ENCODE measurements around the gene SERTM1.

The SERTM1 gene

GRCh38 chr13:36673838-36674326 lies at the start of gene SERTM1:
TSS of gene SERTM1 (plus strand) at chr13:36674020. CDS start at chr13:36695079, 21,059 bp downstream.
- Mint-ChIP-seq H3K4me1 (peaks cover 5% of the 10 kb centered on the region), H3K27ac (no peak within 1 kb of the TSS), H3K9me3 (peaks cover 2% of the 10 kb centered on the region), H3K27me3 (peaks cover 27% of the 10 kb centered on the region), H3K36me3 (no peaks in the 10 kb centered on the region), H3K4me3 (no peak within 1 kb of the TSS)

- Mint-ChIP-seq H3K27me3 (peaks cover 1% of the 10 kb centered on the region), H3K36me3 (no peaks in the 10 kb centered on the region), H3K9me3 (no peaks in the 10 kb centered on the region), H3K4me3 (no peak overlapping the region), H3K27ac (no peak overlapping the region), H3K4me1 (no peaks in the 10 kb centered on the region)
Measured at GRCh38 chr13:36628377-36629056, 45.3 kb upstream of the SERTM1 start.

- H3K4me1 Mint-ChIP-seq: no peaks in the 10 kb centered on the region
- no peak overlapping the region for H3K27ac Mint-ChIP-seq
- H3K27me3 Mint-ChIP-seq: peaks cover 1% of the 10 kb centered on the region
- no peaks in the 10 kb centered on the region for H3K9me3 Mint-ChIP-seq
- H3K36me3 Mint-ChIP-seq: no peaks in the 10 kb centered on the region
- no peak overlapping the region for H3K4me3 Mint-ChIP-seq
Measured at GRCh38 chr13:36629057-36629385, 44.8 kb upstream of the SERTM1 start.

DNA sequence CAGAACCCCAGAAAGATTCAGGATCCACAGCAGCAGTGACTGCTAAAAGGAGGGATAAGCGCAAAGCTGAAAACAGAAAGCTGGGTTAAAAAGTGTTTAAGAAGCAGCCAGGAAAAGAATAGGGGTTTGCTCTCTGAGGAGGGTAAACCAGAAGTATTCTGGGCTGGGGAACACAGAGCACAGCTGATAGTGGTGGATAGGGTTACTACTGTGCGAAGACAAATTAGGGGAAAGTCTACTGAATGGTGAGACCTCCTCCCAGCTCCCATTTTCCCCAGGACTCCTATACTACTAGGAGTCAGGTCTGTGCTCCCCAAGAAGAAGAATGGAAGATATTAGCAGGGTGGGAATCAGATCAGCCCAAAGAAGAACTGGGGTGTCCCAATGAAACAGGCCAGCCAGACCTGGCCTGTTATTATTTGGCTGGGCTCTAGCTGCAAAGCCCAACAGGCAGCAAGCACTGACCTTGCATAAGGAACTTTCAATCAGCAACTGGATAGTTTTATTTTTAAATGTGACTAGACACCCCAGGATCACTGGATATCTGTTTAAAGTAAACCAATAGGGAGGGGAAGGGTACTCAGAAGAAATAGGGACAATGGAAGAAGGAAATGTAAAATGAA lies 43.5 kb upstream of the SERTM1 start:
- H3K27ac Mint-ChIP-seq: no peak overlapping the region
- peaks cover 1% of the 10 kb centered on the region for H3K27me3 Mint-ChIP-seq
- no peaks in the 10 kb centered on the region for H3K36me3 Mint-ChIP-seq
- no peak overlapping the region for H3K4me3 Mint-ChIP-seq
- no peaks in the 10 kb centered on the region for H3K9me3 Mint-ChIP-seq
- no peaks in the 10 kb centered on the region for H3K4me1 Mint-ChIP-seq

- H3K36me3 Mint-ChIP-seq: no peaks in the 10 kb centered on the region
- H3K4me3 Mint-ChIP-seq: no peak overlapping the region
- no peaks in the 10 kb centered on the region for H3K4me1 Mint-ChIP-seq
- no peak overlapping the region for H3K27ac Mint-ChIP-seq
- H3K27me3 Mint-ChIP-seq: peaks cover 1% of the 10 kb centered on the region
- no peaks in the 10 kb centered on the region for H3K9me3 Mint-ChIP-seq
Measured at GRCh38 chr13:36639610-36640009, 34.2 kb upstream of the SERTM1 start.

- no peak overlapping the region for H3K27ac Mint-ChIP-seq
- no peaks in the 10 kb centered on the region for H3K36me3 Mint-ChIP-seq
- no peak overlapping the region for H3K4me3 Mint-ChIP-seq
- no peaks in the 10 kb centered on the region for H3K27me3 Mint-ChIP-seq
- peaks cover 3% of the 10 kb centered on the region for H3K9me3 Mint-ChIP-seq
- no peaks in the 10 kb centered on the region for H3K4me1 Mint-ChIP-seq
Measured at GRCh38 chr13:36650611-36651010, 23.2 kb upstream of the SERTM1 start.

- Mint-ChIP-seq H3K9me3 (peaks cover 7% of the 10 kb centered on the region), H3K27ac (no peak overlapping the region)
Measured at GRCh38 chr13:36665630-36666029, 8.2 kb upstream of the SERTM1 start.

GRCh38 chr13:36666477-36667229 lies 7.2 kb upstream of the SERTM1 start:
- H3K4me1 Mint-ChIP-seq: no peaks in the 10 kb centered on the region
- H3K9me3 Mint-ChIP-seq: peaks cover 7% of the 10 kb centered on the region
- no peak overlapping the region for H3K27ac Mint-ChIP-seq
- H3K27me3 Mint-ChIP-seq: peaks cover 10% of the 10 kb centered on the region
- H3K4me3 Mint-ChIP-seq: no peak overlapping the region
- H3K36me3 Mint-ChIP-seq: no peaks in the 10 kb centered on the region

More at GRCh38 chr13:36665630-36666029, 8.2 kb upstream of the SERTM1 start:
- Mint-ChIP-seq H3K27me3 (peaks cover 9% of the 10 kb centered on the region), H3K36me3 (no peaks in the 10 kb centered on the region), H3K4me3 (no peak overlapping the region), H3K4me1 (no peaks in the 10 kb centered on the region)

DNA sequence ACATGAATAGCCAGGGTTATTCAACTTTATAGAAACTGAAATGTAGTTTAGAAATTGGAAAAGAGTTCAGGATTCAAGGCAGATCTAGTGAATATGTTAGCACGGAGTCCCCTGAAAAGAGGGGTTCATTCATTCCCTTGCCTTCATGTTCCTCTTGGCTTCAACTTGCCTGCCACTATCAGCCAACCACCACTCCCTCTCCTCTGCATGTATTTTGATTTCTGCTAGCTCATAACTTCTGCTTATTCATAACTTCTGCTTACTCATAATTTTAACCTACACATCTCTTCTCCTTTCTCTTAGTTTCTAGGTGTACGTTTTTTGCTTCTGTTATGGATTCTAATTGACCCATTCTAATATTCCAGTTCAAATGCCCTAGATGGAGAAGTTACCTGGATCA lies 5.5 kb upstream of the SERTM1 start:
- H3K9me3 Mint-ChIP-seq: peaks cover 7% of the 10 kb centered on the region
- no peak overlapping the region for H3K4me3 Mint-ChIP-seq
- no peaks in the 10 kb centered on the region for H3K4me1 Mint-ChIP-seq
- H3K36me3 Mint-ChIP-seq: no peaks in the 10 kb centered on the region
- H3K27ac Mint-ChIP-seq: no peak overlapping the region
- H3K27me3 Mint-ChIP-seq: peaks cover 19% of the 10 kb centered on the region

GRCh38 chr13:36673352-36673751 lies 468 bp upstream of the SERTM1 start:
- H3K27me3 Mint-ChIP-seq: peaks cover 27% of the 10 kb centered on the region

DNA sequence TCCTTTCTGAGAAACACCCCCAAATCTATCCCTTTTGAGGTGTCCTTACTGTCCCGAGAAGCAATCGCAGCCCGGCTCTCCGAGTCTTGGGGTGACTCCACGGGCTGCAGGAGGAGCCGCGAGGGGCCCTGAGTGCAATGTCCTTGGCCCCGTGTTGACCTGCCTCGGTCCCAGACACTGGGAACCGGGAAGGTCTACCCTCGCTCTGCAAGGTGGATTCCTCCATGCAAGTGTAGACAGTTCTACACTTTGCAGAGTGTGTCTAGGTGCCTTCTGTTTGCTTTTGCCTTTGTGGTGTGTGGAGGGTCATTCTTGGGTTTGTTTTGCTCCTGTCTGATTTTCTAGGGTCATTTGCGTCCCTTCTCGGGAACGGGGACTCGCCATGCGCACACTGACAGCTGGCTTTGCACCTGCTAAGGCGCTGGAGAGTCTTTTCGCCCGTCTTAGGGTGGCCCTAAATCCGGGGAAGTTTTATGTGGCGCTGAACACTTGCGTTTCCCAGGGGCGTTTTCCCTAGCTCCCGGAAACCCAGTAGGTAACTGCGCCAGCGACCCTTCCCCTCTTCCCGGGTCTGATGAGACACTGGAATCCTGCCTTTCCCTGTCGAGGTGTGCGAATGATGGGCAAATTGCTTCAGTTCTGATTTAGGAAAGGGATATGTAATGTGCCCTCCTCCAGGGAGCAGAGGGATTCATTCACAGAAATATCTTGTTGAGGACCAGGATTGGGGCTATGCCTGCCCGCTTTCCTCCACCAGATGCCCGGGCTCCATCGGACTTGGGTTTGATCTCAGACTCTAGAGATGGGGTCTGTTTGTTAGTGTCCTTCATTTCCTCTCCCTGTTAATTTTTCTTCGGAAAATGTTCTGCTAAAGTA lies 755 bp downstream of the SERTM1 start:
- H3K27me3 Mint-ChIP-seq: peaks cover 27% of the 10 kb centered on the region
- H3K27ac Mint-ChIP-seq: no peak overlapping the region
- peaks cover 5% of the 10 kb centered on the region for H3K4me1 Mint-ChIP-seq
- H3K9me3 Mint-ChIP-seq: no peaks in the 10 kb centered on the region
- no peaks in the 10 kb centered on the region for H3K36me3 Mint-ChIP-seq
- no peak overlapping the region for H3K4me3 Mint-ChIP-seq

More at GRCh38 chr13:36673352-36673751, 468 bp upstream of the SERTM1 start:
- Mint-ChIP-seq H3K9me3 (peaks cover 7% of the 10 kb centered on the region), H3K4me3 (no peak overlapping the region), H3K36me3 (no peaks in the 10 kb centered on the region), H3K27ac (no peak overlapping the region), H3K4me1 (peaks cover 5% of the 10 kb centered on the region)

DNA sequence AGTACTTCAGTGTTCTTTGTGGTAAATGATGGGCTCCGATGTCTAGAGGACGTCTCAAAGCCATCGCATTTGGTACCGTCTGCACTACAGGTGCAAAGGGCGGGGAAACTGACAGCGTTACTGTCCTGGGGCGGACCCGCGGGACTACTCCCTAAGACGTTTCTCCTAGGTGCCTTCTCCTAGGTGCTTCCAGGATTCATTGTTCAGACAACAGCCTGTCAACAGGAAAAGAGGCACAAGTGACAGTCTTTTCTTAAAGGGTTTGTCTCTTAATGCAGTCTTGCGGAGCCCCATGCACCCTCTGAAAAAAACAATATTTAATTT lies 1.4 kb downstream of the SERTM1 start:
- peaks cover 25% of the 10 kb centered on the region for H3K27me3 Mint-ChIP-seq
- H3K27ac Mint-ChIP-seq: no peak overlapping the region
- H3K9me3 Mint-ChIP-seq: no peaks in the 10 kb centered on the region
- peaks cover 5% of the 10 kb centered on the region for H3K4me1 Mint-ChIP-seq
- H3K36me3 Mint-ChIP-seq: no peaks in the 10 kb centered on the region
- no peak overlapping the region for H3K4me3 Mint-ChIP-seq

DNA sequence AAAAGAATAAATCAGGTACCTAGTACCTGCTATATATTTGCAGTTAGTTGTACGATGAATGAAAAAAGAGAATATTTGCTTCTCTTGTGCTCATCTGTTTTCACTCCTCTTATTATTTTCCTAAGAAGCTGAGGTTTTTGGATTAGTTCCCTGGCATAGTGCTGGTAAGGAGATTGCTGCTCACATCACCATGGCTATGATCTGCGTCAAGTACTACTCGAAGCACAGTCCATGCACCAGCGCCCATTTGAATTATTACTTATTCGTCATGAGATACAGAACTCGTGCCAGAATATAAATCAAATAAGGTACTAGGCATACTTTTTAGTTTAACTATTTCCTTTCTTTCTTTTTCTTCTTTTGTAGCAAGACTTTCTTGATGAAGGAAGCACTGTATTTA lies 7.1 kb downstream of the SERTM1 start:
- no peak overlapping the region for H3K27ac Mint-ChIP-seq
- H3K4me3 Mint-ChIP-seq: no peak overlapping the region
- H3K4me1 Mint-ChIP-seq: no peaks in the 10 kb centered on the region
- no peaks in the 10 kb centered on the region for H3K36me3 Mint-ChIP-seq
- peaks cover 8% of the 10 kb centered on the region for H3K9me3 Mint-ChIP-seq
- peaks cover 8% of the 10 kb centered on the region for H3K27me3 Mint-ChIP-seq

DNA sequence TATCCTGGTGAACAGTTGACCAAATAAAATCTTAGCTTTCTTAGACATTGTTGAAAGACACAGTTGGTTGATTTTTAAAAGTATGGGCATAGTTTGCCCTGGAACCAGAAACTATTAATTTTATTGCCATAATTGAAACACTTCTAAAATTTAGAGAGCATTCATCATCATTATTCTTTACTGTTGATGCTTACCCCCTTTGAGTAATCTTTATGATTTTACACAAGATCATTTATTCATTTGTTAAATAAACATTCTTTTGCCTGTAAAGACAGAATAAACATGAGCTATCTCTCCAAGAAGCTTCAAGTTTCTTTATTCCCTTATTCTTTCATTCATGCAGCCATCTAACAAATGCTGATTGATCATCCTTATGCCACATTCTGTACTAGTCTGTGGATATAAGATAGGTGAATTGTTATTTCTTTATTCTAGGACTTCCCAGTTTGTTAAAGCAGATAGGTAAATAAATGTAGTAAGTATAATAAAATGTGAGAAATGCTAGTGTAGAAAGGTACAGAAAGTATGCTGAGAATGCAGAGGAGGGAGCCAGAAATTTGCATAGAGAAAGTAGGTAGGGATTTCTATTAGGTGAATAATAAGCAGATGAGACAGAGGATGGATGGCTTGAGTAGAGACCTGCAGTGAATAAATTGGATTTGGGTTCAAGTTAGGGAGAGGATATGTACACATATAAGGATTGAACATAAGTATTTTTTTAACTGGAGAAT lies 8.2 kb downstream of the SERTM1 start:
- Mint-ChIP-seq H3K4me3 (no peak overlapping the region), H3K36me3 (no peaks in the 10 kb centered on the region), H3K27me3 (peaks cover 6% of the 10 kb centered on the region), H3K9me3 (peaks cover 8% of the 10 kb centered on the region), H3K4me1 (no peaks in the 10 kb centered on the region), H3K27ac (no peak overlapping the region)

- H3K4me1 Mint-ChIP-seq: no peaks in the 10 kb centered on the region
- no peak overlapping the region for H3K4me3 Mint-ChIP-seq
- H3K27me3 Mint-ChIP-seq: peaks cover 6% of the 10 kb centered on the region
- no peaks in the 10 kb centered on the region for H3K36me3 Mint-ChIP-seq
- peaks cover 8% of the 10 kb centered on the region for H3K9me3 Mint-ChIP-seq
- no peak overlapping the region for H3K27ac Mint-ChIP-seq
Measured at GRCh38 chr13:36683701-36684100, 9.9 kb downstream of the SERTM1 start.
